IMR-90 (cell line): ENCODE measurements around the gene TMEM247. TPM values are rescaled to one million over a fixed set of nuclear protein-coding genes. Genes with fewer than 3 reads are reported as not detected.

Experiments
- ATAC-seq: fragments of 200-7000 bp; cut with Tn5 transposase; 2 replicates; pipeline ENCODE4 v1.9.1; 2020; ENCODE audit warnings: low read depth, mild to moderate bottlenecking, moderate library complexity
- BruUV-seq: library from RNA; stranded (reverse); fragments of 400-500 nt; replicated peaks from 2 replicates; lab custom pipeline; 2021; lab: Mats Ljungman, UMichigan
- CTCF ChIA-PET: fragments of 300-600 bp; formaldehyde crosslinking; extraction: SDS; loops from one replicate; lab custom pipeline; 2021; ENCODE audit warnings: antibody characterized with exemption; lab: Yijun Ruan, JAX
- POLR2A ChIA-PET: fragments of 300-600 bp; sonication (Branson Sonifier 250); formaldehyde crosslinking; loops from one replicate; lab custom pipeline; 2022; ENCODE audit warnings: antibody characterized with exemption; ENCODE audit not compliant: unreplicated experiment; lab: Charles Lee
- DNase-seq: peaks from one replicate; pipeline ENCODE4 v3.0.0; 2013
- H2AFZ ChIP-seq: replicated peaks from 2 replicates; pipeline ENCODE3; 2013; ENCODE audit warnings: low read length, mild to moderate bottlenecking; ENCODE audit not compliant: poor library complexity
- H2AK5ac ChIP-seq: 2 replicates; pipeline ENCODE4 v1.6.1; 2013; ENCODE audit warnings: low read depth, low read length, inconsistent platforms
- H2AK9ac ChIP-seq: replicated peaks from 2 replicates; pipeline ENCODE3; 2013; ENCODE audit warnings: mild to moderate bottlenecking, low read depth, low read length, moderate library complexity; ENCODE audit not compliant: poor library complexity
- H2BK120ac ChIP-seq: 2 replicates; pipeline ENCODE4 v1.6.1; 2013; ENCODE audit warnings: low read depth, low read length, inconsistent platforms
- H2BK15ac ChIP-seq: 3 replicates; pipeline ENCODE4 v1.6.1; 2013; ENCODE audit warnings: low read depth, low read length, inconsistent platforms
- H2BK20ac ChIP-seq: 2 replicates; pipeline ENCODE4 v1.6.1; 2013; ENCODE audit warnings: low read depth, mild to moderate bottlenecking, inconsistent platforms, low read length, moderate library complexity
- H2BK5ac ChIP-seq: 2 replicates; pipeline ENCODE4 v1.6.1; 2013; ENCODE audit warnings: mild to moderate bottlenecking, low read depth, low read length, inconsistent platforms; ENCODE audit not compliant: poor library complexity, severe bottlenecking
- H3K14ac ChIP-seq: replicated peaks from 2 replicates; pipeline ENCODE4 v1.6.1; 2013; ENCODE audit warnings: low read depth, low read length, inconsistent platforms
- H3K18ac ChIP-seq: 2 replicates; pipeline ENCODE4 v1.6.1; 2013; ENCODE audit warnings: low read depth, low read length, control low read depth
- H3K23ac ChIP-seq: 2 replicates; pipeline ENCODE4 v1.6.1; 2013; ENCODE audit warnings: low read depth, low read length, inconsistent platforms
- H3K27ac ChIP-seq: 2 replicates; pipeline ENCODE4 v1.5.1; 2013; ENCODE audit warnings: mild to moderate bottlenecking, control low read depth, low read length; ENCODE audit not compliant: insufficient read depth
- H3K27me3 ChIP-seq: 2 replicates; pipeline ENCODE4 v1.6.1; 2013; ENCODE audit warnings: low read length; ENCODE audit not compliant: control insufficient read depth, insufficient read depth
- H3K36me3 ChIP-seq: 2 replicates; pipeline ENCODE4 v1.6.1; 2013; ENCODE audit warnings: low read length, mixed read lengths; ENCODE audit not compliant: control insufficient read depth, insufficient read depth
- H3K4ac ChIP-seq: 2 replicates; pipeline ENCODE4 v1.6.1; 2013; ENCODE audit warnings: low read depth, low read length, inconsistent platforms
- H3K4me1 ChIP-seq: 2 replicates; pipeline ENCODE4 v1.6.1; 2013; ENCODE audit warnings: low read length, mixed read lengths; ENCODE audit not compliant: control insufficient read depth, insufficient read depth
- H3K4me2 ChIP-seq: 2 replicates; pipeline ENCODE4 v1.6.1; 2013; ENCODE audit warnings: low read depth, mild to moderate bottlenecking, control low read depth, low read length, moderate library complexity
- H3K4me3 ChIP-seq: 2 replicates; pipeline ENCODE4 v1.5.1; 2013; ENCODE audit warnings: low read depth, mild to moderate bottlenecking, control low read depth, low read length, moderate library complexity; ENCODE audit not compliant: insufficient read depth
- H3K56ac ChIP-seq: 2 replicates; pipeline ENCODE4 v1.6.1; 2013; ENCODE audit warnings: low read length, inconsistent platforms; ENCODE audit not compliant: insufficient read depth; ENCODE audit errors: extremely low read depth
- H3K79me1 ChIP-seq, 2 experiments: 2 replicates each; pipeline ENCODE4 v1.6.1; 2013; ENCODE audit warnings: low read length in 2 of 2, inconsistent platforms in 1 of 2, low read depth in 1 of 2
- H3K9ac ChIP-seq: 2 replicates; pipeline ENCODE4 v1.6.1; 2013; ENCODE audit warnings: low read depth, low read length, control low read depth
- H3K9me1 ChIP-seq: 2 replicates; pipeline ENCODE4 v1.6.1; 2013; ENCODE audit warnings: low read length, inconsistent platforms; ENCODE audit not compliant: insufficient read depth
- H3K9me3 ChIP-seq: 2 replicates; pipeline ENCODE4 v1.6.1; 2013; ENCODE audit warnings: low read length; ENCODE audit not compliant: control insufficient read depth, insufficient read depth
- H4K20me1 ChIP-seq: 2 replicates; pipeline ENCODE4 v1.6.1; 2013; ENCODE audit warnings: low read length, inconsistent platforms; ENCODE audit not compliant: insufficient read depth
- H4K5ac ChIP-seq: 2 replicates; pipeline ENCODE4 v1.6.1; 2013; ENCODE audit warnings: mild to moderate bottlenecking, low read depth, low read length, control low read depth
- H4K8ac ChIP-seq, 2 experiments: 2 replicates each; pipeline ENCODE4 v1.6.1; 2013; ENCODE audit warnings: low read depth in 2 of 2, low read length in 2 of 2, control low read depth in 1 of 2, inconsistent platforms in 1 of 2
- H4K91ac ChIP-seq: 2 replicates; pipeline ENCODE4 v1.6.1; 2013; ENCODE audit warnings: low read depth, low read length, inconsistent platforms; ENCODE audit not compliant: insufficient read depth
- BHLHE40 ChIP-seq: fragments of 150-350 bp; IDR thresholded peaks from 2 replicates; pipeline ENCODE4 v1.6.1; 2016; ENCODE audit warnings: mild to moderate bottlenecking, low read depth, low read length
- CEBPB ChIP-seq: IDR thresholded peaks from 2 replicates; pipeline ENCODE4 v1.6.1; 2012; ENCODE audit warnings: low read depth, low read length, improper control_type of control experiment
- MAFK ChIP-seq: IDR thresholded peaks from 2 replicates; pipeline ENCODE4 v1.6.1; 2012; ENCODE audit warnings: low read depth, low read length, improper control_type of control experiment
- POLR2A ChIP-seq: IDR thresholded peaks from 2 replicates; pipeline ENCODE4 v1.6.1; 2012; ENCODE audit warnings: mild to moderate bottlenecking, low read depth, low read length
- RAD21 ChIP-seq: IDR thresholded peaks from 2 replicates; pipeline ENCODE4 v1.6.1; 2012; ENCODE audit warnings: low read length, improper control_type of control experiment
- RFX5 ChIP-seq: IDR thresholded peaks from 2 replicates; pipeline ENCODE4 v1.8.0; 2012; ENCODE audit warnings: low read depth, mild to moderate bottlenecking, low read length, moderate library complexity
- WGBS, 2 experiments: methylation state at CpG; one replicate each; pipeline versions ENCODE4 v1.1.5 to v1.1.7; 2013; ENCODE audit warnings: missing lambda C conversion rate in 2 of 2; ENCODE audit not compliant: insufficient read length in 1 of 2; ENCODE audit errors: extremely low coverage in 2 of 2; 5-methylcytosine and 5-hydroxymethylcytosine counted together
- dilution Hi-C: fragments of 300-500 bp; cut with HindIII; formaldehyde crosslinking; loops from one replicate; pipeline ENCODE4 v1.14.3; 2018; ENCODE audit warnings: low sequenced_read_pairs; ENCODE audit not compliant: unreplicated experiment
- in situ Hi-C: fragments of 300-500 bp; cut with MboI; formaldehyde crosslinking; loops from 3 replicates; pipeline ENCODE4 v1.14.3; 2019; ENCODE audit warnings: low sequenced_read_pairs, inconsistent platforms, mixed read lengths
- intact Hi-C: fragments of 100-400 bp; cut with micrococcal nuclease; formaldehyde crosslinking; loops from 2 replicates; pipeline ENCODE4 v1.10.0; 2022
- polyA plus RNA-seq, 3 experiments: library from polyadenylated mRNA; depleted of rRNA; stranded (reverse); fragments of >200 nt; gene quantifications; 2 replicates each; pipeline ENCODE4 v1.2.3, GENCODE V29; 2012; ENCODE audit warnings: low replicate concordance in 1 of 3
- total RNA-seq: library from RNA; depleted of rRNA; stranded (reverse); fragments of >200 nt; gene quantifications from 2 replicates; pipeline ENCODE4 v1.2.3, GENCODE V29; 2012
- TF ChIP-seq, protein P1 (sequence below): fragments of 150-350 bp; IDR thresholded peaks from 2 replicates; pipeline ENCODE4 v1.6.1; 2017; ENCODE audit warnings: mild to moderate bottlenecking, antibody characterized with exemption, low read length, low read depth
- TF ChIP-seq, protein P2 (sequence below): conservative IDR thresholded peaks from 2 replicates; pipeline ENCODE4 v1.5.1; 2012; ENCODE audit warnings: mild to moderate bottlenecking, low read depth, low read length, improper control_type of control experiment

TMEM247 gene
- total and polyA plus RNA-seq, 2 of the 4 experiments (the other 2 are of a cell fraction), result not detected

GRCh38 chr2:46525522-46526155 lies 46.3 kb downstream of the TMEM247 start:
- H3K4me1 ChIP-seq, result no peaks in the 10 kb centered on the region
- no peak overlapping the region for H3K9ac ChIP-seq
- dilution Hi-C loops, result no loop called here
- no peaks in the 10 kb centered on the region for H3K27me3 ChIP-seq
- H3K18ac ChIP-seq, result no peak overlapping the region
- TF ChIP-seq CEBPB, result no peak
- no peak for TF ChIP-seq BHLHE40
- no peak for TF ChIP-seq POLR2A
- TF ChIP-seq RAD21, result no peak
- TF ChIP-seq, protein P1, sequence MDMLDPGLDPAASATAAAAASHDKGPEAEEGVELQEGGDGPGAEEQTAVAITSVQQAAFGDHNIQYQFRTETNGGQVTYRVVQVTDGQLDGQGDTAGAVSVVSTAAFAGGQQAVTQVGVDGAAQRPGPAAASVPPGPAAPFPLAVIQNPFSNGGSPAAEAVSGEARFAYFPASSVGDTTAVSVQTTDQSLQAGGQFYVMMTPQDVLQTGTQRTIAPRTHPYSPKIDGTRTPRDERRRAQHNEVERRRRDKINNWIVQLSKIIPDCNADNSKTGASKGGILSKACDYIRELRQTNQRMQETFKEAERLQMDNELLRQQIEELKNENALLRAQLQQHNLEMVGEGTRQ, result no peak
- TF ChIP-seq, protein P2, sequence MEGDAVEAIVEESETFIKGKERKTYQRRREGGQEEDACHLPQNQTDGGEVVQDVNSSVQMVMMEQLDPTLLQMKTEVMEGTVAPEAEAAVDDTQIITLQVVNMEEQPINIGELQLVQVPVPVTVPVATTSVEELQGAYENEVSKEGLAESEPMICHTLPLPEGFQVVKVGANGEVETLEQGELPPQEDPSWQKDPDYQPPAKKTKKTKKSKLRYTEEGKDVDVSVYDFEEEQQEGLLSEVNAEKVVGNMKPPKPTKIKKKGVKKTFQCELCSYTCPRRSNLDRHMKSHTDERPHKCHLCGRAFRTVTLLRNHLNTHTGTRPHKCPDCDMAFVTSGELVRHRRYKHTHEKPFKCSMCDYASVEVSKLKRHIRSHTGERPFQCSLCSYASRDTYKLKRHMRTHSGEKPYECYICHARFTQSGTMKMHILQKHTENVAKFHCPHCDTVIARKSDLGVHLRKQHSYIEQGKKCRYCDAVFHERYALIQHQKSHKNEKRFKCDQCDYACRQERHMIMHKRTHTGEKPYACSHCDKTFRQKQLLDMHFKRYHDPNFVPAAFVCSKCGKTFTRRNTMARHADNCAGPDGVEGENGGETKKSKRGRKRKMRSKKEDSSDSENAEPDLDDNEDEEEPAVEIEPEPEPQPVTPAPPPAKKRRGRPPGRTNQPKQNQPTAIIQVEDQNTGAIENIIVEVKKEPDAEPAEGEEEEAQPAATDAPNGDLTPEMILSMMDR, result no peak
- TF ChIP-seq RFX5, result no peak
- TF ChIP-seq MAFK, result no peak
- ATAC-seq, result no peak
- no peak overlapping the region for H3K56ac ChIP-seq
- intact Hi-C loops, result no loop called here
- 83% methylated on average over 1 of the region's 3 CpGs; no CpG with 5 or more reads in 1 of the 2 experiments for WGBS, 2 experiments
- H2BK120ac ChIP-seq, result no peak overlapping the region
- H3K36me3 ChIP-seq, result no peaks in the 10 kb centered on the region
- no peak overlapping the region for H2BK20ac ChIP-seq
- H3K79me1 ChIP-seq, result no peaks in the 10 kb centered on the region
- H3K4ac ChIP-seq, result no peak overlapping the region
- DNase-seq, result no peak
- H4K91ac ChIP-seq, result no peak overlapping the region
- H2AK5ac ChIP-seq, result no peak overlapping the region
- ChIA-PET CTCF (interaction anchor here (0.6 kb wide), 1 partner anchor 1242 kb away, joined by 4 read pairs; no protein-coding TSS in a partner anchor), POLR2A (interaction anchor here (0.5 kb wide), 1 partner anchor 15 kb away, joined by 8 read pairs; no protein-coding TSS in a partner anchor)
- H3K23ac ChIP-seq, result no peak overlapping the region
- H2AFZ ChIP-seq, result no peak overlapping the region
- no peak overlapping the region for H4K8ac ChIP-seq
- no peak overlapping the region for H3K27ac ChIP-seq
- H3K9me1 ChIP-seq, result no peaks in the 10 kb centered on the region
- no peak overlapping the region for H3K4me2 ChIP-seq
- no peak overlapping the region for H3K14ac ChIP-seq
- H2BK15ac ChIP-seq, result no peak overlapping the region
- H2AK9ac ChIP-seq, result no peak overlapping the region
- in situ Hi-C loops, result no loop called here
- H3K4me3 ChIP-seq, result no peak overlapping the region
- no peaks in the 10 kb centered on the region for H3K9me3 ChIP-seq
- no TSS peak for BruUV-seq
- no peak overlapping the region for H4K5ac ChIP-seq
- no peak overlapping the region for H2BK5ac ChIP-seq
- no peaks in the 10 kb centered on the region for H4K20me1 ChIP-seq
